Upper lobe of left lung (tissue), 4 donors: ENCODE measurements around the gene TNFRSF8.

Experiments
- CTCF ChIP-seq, 6 experiments: fragments of 450-650 bp in 4 of 6; fragments of 200-600 bp in 2 of 6; sonication (generic) in 2 of 6; IDR thresholded peaks; one replicate each; pipeline ENCODE4 v1.5.1; 2016 to 2019; ENCODE audit warnings: antibody characterized with exemption in 6 of 6
- EP300 ChIP-seq, 4 donors: sonication (generic); formaldehyde crosslinking; IDR thresholded peaks; one replicate each; pipeline ENCODE4 v1.5.1; 2017; ENCODE audit warnings: antibody characterized with exemption in 4 of 4, control low read depth in 2 of 4
- POLR2A ChIP-seq, 4 donors: fragments of 450-650 bp; IDR thresholded peaks; one replicate each; pipeline ENCODE4 v1.5.1; 2016 to 2017; ENCODE audit warnings: antibody characterized with exemption in 4 of 4, mild to moderate bottlenecking in 2 of 4
- POLR2AphosphoS5 ChIP-seq, 2 donors: sonication (generic); formaldehyde crosslinking; IDR thresholded peaks; one replicate each; pipeline ENCODE4 v1.5.1; 2017; ENCODE audit warnings: antibody characterized with exemption in 2 of 2

- TF ChIP-seq CTCF (IDR thresholded peaks at IDR 0.05) (no peak), POLR2A (IDR thresholded peaks at IDR 0.05) (no peak), EP300 (IDR thresholded peaks at IDR 0.05) (no peak), POLR2AphosphoS5 (IDR thresholded peaks at IDR 0.05) (no peak)
Measured at GRCh38 chr1:12128120-12128519, 65.0 kb downstream of the TNFRSF8 start.
